IPS DF 6.9 (cell line): Measurements from ENCODE around the gene TNIK.

Experiments
- DNase-seq: peaks from one replicate; pipeline ENCODE4 v3.0.0-alpha.2; 2013; ENCODE audit warnings: low read depth, low spot score
- H3K27ac ChIP-seq: one replicate; pipeline ENCODE4 v1.5.1; 2013; ENCODE audit warnings: low read length, control low read depth
- H3K27me3 ChIP-seq: 2 replicates; pipeline ENCODE4 v1.6.1; 2013; ENCODE audit warnings: mild to moderate bottlenecking, low read length; ENCODE audit not compliant: control insufficient read depth, insufficient read depth
- H3K36me3 ChIP-seq: 2 replicates; pipeline ENCODE4 v1.6.1; 2013; ENCODE audit warnings: low read length; ENCODE audit not compliant: control insufficient read depth, insufficient read depth
- H3K4me1 ChIP-seq: 2 replicates; pipeline ENCODE4 v1.6.1; 2013; ENCODE audit warnings: low read length; ENCODE audit not compliant: control insufficient read depth, insufficient read depth
- H3K4me3 ChIP-seq: 2 replicates; pipeline ENCODE4 v1.5.1; 2013; ENCODE audit warnings: mild to moderate bottlenecking, low read length
- H3K9me3 ChIP-seq: 2 replicates; pipeline ENCODE4 v1.6.1; 2013; ENCODE audit warnings: low read length, inconsistent platforms; ENCODE audit not compliant: control insufficient read depth, insufficient read depth
- WGBS: extraction: QIAGEN DNeasy Blood & Tissue Kit; methylation state at CpG from one replicate; pipeline ENCODE4 v1.1.7; 2013; ENCODE audit warnings: mixed read lengths, missing lambda C conversion rate; ENCODE audit not compliant: insufficient read length, insufficient coverage; 5-methylcytosine and 5-hydroxymethylcytosine counted together

The TNIK gene

GRCh38 chr3:171044835-171045793, 415.1 kb downstream of the TNIK start:
- Histone ChIP-seq H3K27me3 (no peaks in the 10 kb centered on the region), H3K27ac (no peak overlapping the region), H3K36me3 (no peaks in the 10 kb centered on the region), H3K9me3 (no peaks in the 10 kb centered on the region), H3K4me1 (peaks cover 1% of the 10 kb centered on the region; the same call in 1 of the 2 replicates), H3K4me3 (no peak overlapping the region)
- DNase-seq: no peak
- WGBS: no CpG with 5 or more reads among the region's 14 CpGs

GRCh38 chr3:171044384-171044783, 415.8 kb downstream of the TNIK start:
- Histone ChIP-seq H3K36me3 (no peaks in the 10 kb centered on the region), H3K9me3 (no peaks in the 10 kb centered on the region), H3K27ac (no peak overlapping the region), H3K4me1 (no peaks in the 10 kb centered on the region), H3K4me3 (no peak overlapping the region), H3K27me3 (no peaks in the 10 kb centered on the region)
- no CpG with 5 or more reads among the region's 1 CpG for WGBS
- DNase-seq: no peak

GRCh38 chr3:171039674-171040073, 420.5 kb downstream of the TNIK start:
- no CpG with 5 or more reads among the region's 1 CpG for WGBS

GRCh38 chr3:171038342-171038741, 421.9 kb downstream of the TNIK start:
- no peaks in the 10 kb centered on the region for H3K27me3 ChIP-seq

More at GRCh38 chr3:171039674-171040073, 420.5 kb downstream of the TNIK start:
- Histone ChIP-seq H3K4me1 (no peaks in the 10 kb centered on the region), H3K27ac (no peak overlapping the region), H3K9me3 (no peaks in the 10 kb centered on the region), H3K36me3 (no peaks in the 10 kb centered on the region), H3K27me3 (no peaks in the 10 kb centered on the region), H3K4me3 (no peak overlapping the region)
- no peak for DNase-seq

GRCh38 chr3:171028779-171029232, 431.4 kb downstream of the TNIK start:
- WGBS: no CpG with 5 or more reads among the region's 8 CpGs
- no peaks in the 10 kb centered on the region for H3K9me3 ChIP-seq
- peaks cover 3% of the 10 kb centered on the region; the same call in 1 of the 2 replicates for H3K27me3 ChIP-seq
- no peaks in the 10 kb centered on the region for H3K36me3 ChIP-seq
- no peak for DNase-seq
- no peak overlapping the region for H3K27ac ChIP-seq
- no peak overlapping the region; the same call in 1 of the 2 replicates for H3K4me3 ChIP-seq
- no peaks in the 10 kb centered on the region for H3K4me1 ChIP-seq

More at GRCh38 chr3:171038342-171038741, 421.9 kb downstream of the TNIK start:
- no CpG with 5 or more reads among the region's 1 CpG for WGBS
- Histone ChIP-seq H3K36me3 (no peaks in the 10 kb centered on the region), H3K4me3 (no peak overlapping the region), H3K4me1 (no peaks in the 10 kb centered on the region), H3K27ac (no peak overlapping the region), H3K9me3 (no peaks in the 10 kb centered on the region)
- DNase-seq: no peak

GRCh38 chr3:171028025-171028778, 432.0 kb downstream of the TNIK start:
- DNase-seq: peak; percentile 18
- no peaks in the 10 kb centered on the region for H3K36me3 ChIP-seq

GRCh38 chr3:171026597-171027293, 433.5 kb downstream of the TNIK start, which contains the start of gene SLC2A2:
TSS of gene SLC2A2 (minus strand) at chr3:171026720. CDS start at chr3:171026670, 50 bp downstream.
- Histone ChIP-seq H3K9me3 (no peaks in the 10 kb centered on the region), H3K4me1 (no peaks in the 10 kb centered on the region), H3K27me3 (peaks cover 3% of the 10 kb centered on the region; the same call in 1 of the 2 replicates), H3K4me3 (no peak within 1 kb of the TSS), H3K27ac (no peak within 1 kb of the TSS), H3K36me3 (no peaks in the 10 kb centered on the region)
- DNase-seq: no peak
- no CpG with 5 or more reads among the region's 4 CpGs for WGBS

More at GRCh38 chr3:171028025-171028778, 432.0 kb downstream of the TNIK start:
- WGBS: no CpG with 5 or more reads among the region's 39 CpGs
- H3K4me1 ChIP-seq: no peaks in the 10 kb centered on the region
- H3K9me3 ChIP-seq: no peaks in the 10 kb centered on the region
- H3K4me3 ChIP-seq: peak overlapping the region; percentile 9; the same call in 1 of the 2 replicates
- H3K27me3 ChIP-seq: peaks cover 3% of the 10 kb centered on the region; the same call in 1 of the 2 replicates
- H3K27ac ChIP-seq: no peak overlapping the region

- no peaks in the 10 kb centered on the region for H3K9me3 ChIP-seq
- no peaks in the 10 kb centered on the region for H3K36me3 ChIP-seq
- H3K27ac ChIP-seq: no peak overlapping the region
- H3K4me1 ChIP-seq: no peaks in the 10 kb centered on the region
- DNase-seq: no peak
- H3K4me3 ChIP-seq: no peak overlapping the region
- H3K27me3 ChIP-seq: no peaks in the 10 kb centered on the region; the same call in 1 of the 2 replicates
Observed at GRCh38 chr3:171023566-171023965, 436.6 kb downstream of the TNIK start.

GRCh38 chr3:171021377-171021776, 438.8 kb downstream of the TNIK start:
- Histone ChIP-seq H3K36me3 (no peaks in the 10 kb centered on the region), H3K4me3 (no peak overlapping the region), H3K4me1 (no peaks in the 10 kb centered on the region), H3K27me3 (no peaks in the 10 kb centered on the region), H3K9me3 (no peaks in the 10 kb centered on the region), H3K27ac (no peak overlapping the region)
- whole genome bisulfite sequencing: no CpG with 5 or more reads among the region's 4 CpGs
- DNase-seq: no peak
